HCT116 (cell line): ENCODE data around the gene PEX1. TPM values are rescaled to one million over a fixed set of nuclear protein-coding genes. Genes with fewer than 3 reads are reported as not detected.

Experiments used
- ATAC-seq: fragments of 200-7000 bp; cut with Tn5 transposase; 2 replicates; pipeline ENCODE4 v1.9.1; 2020; ENCODE audit warnings: mild to moderate bottlenecking, moderate library complexity
- BruUV-seq: library from RNA; stranded (reverse); fragments of 400-500 nt; replicated peaks from 2 replicates; lab custom pipeline; 2021; lab: Mats Ljungman, UMichigan
- CTCF ChIA-PET: fragments of 300-600 bp; sonication (Branson Sonifier 250); formaldehyde crosslinking; loops from one replicate; lab custom pipeline; 2021; ENCODE audit warnings: antibody characterized with exemption; lab: Charles Lee
- POLR2A ChIA-PET: fragments of 300-600, 350-600 bp; sonication (Branson Sonifier 250); formaldehyde crosslinking; loops from one replicate; lab custom pipeline; 2021; ENCODE audit warnings: antibody characterized with exemption; lab: Charles Lee
- RAD21 ChIA-PET, 2 experiments: fragments of 300-600 bp; sonication (Branson Sonifier 250); formaldehyde crosslinking; loops; one replicate each; lab custom pipeline; 2023; ENCODE audit warnings: low total read pairs in 2 of 2; ENCODE audit not compliant: uncharacterized antibody in 2 of 2, unreplicated experiment in 2 of 2, low non-redundant PET in 1 of 2; lab: Charles Lee
- DNase-seq: peaks from one replicate; pipeline ENCODE4 v3.0.0-alpha.2; 2010; ENCODE audit warnings: low read depth, low spot score
- H2AFZ ChIP-seq: fragments of 200-600 bp; shearing (Covaris generic), sonication (generic); 2 replicates; pipeline ENCODE4 v1.6.1; 2017; ENCODE audit warnings: low read depth, mixed run types, mixed read lengths, antibody characterized with exemption, low read length; ENCODE audit not compliant: poor library complexity, severe bottlenecking
- H3K27ac ChIP-seq: 2 replicates; pipeline ENCODE4 v1.5.1; 2012; ENCODE audit warnings: low read depth, low read length
- H3K27me3 ChIP-seq: fragments of 200-600 bp; sonication (generic); 2 replicates; pipeline ENCODE4 v1.6.1; 2016; ENCODE audit warnings: mixed run types, low read length, mixed read lengths; ENCODE audit not compliant: insufficient read depth
- H3K36me3 ChIP-seq, 2 experiments: fragments of 200-500 bp in 1 of 2; fragments of 200-600 bp in 1 of 2; sonication (Bioruptor generic) in 1 of 2; sonication (generic) in 1 of 2; 2 replicates each; pipeline versions ENCODE4 v1.5.1 to v1.6.1; 2014 to 2016; ENCODE audit warnings: low read length in 2 of 2, inconsistent platforms in 1 of 2, mixed read lengths in 1 of 2, mixed run types in 1 of 2; ENCODE audit not compliant: insufficient read depth in 2 of 2, control insufficient read depth in 1 of 2
- H3K4me1 ChIP-seq, 2 experiments: fragments of 200-600 bp in 1 of 2; sonication (generic) in 1 of 2; 2 replicates each; pipeline versions ENCODE4 v1.5.1 to v1.6.1; 2012 to 2017; ENCODE audit warnings: low read length in 2 of 2, inconsistent platforms in 1 of 2, mild to moderate bottlenecking in 1 of 2, mixed read lengths in 1 of 2, mixed run types in 1 of 2, moderate library complexity in 1 of 2; ENCODE audit not compliant: insufficient read depth in 2 of 2, control insufficient read depth in 1 of 2
- H3K4me2 ChIP-seq: fragments of 200-600 bp; sonication (generic); 2 replicates; pipeline ENCODE4 v1.6.1; 2017; ENCODE audit warnings: mixed run types, low read length, mixed read lengths
- H3K4me3 ChIP-seq, 2 experiments: fragments of 200-600 bp in 1 of 2; sonication (generic) in 1 of 2; replicated peaks in 1 of 2; 2 replicates each; pipeline ENCODE4 v1.5.1; 2011 to 2016; ENCODE audit warnings: low read length in 2 of 2, control low read depth in 1 of 2, low read depth in 1 of 2, mild to moderate bottlenecking in 1 of 2, mixed read lengths in 1 of 2, mixed run types in 1 of 2
- H3K79me2 ChIP-seq: fragments of 200-600 bp; sonication (generic); 2 replicates; pipeline ENCODE4 v1.6.1; 2017; ENCODE audit warnings: mild to moderate bottlenecking, mixed run types, low read length, moderate library complexity, mixed read lengths; ENCODE audit not compliant: insufficient read depth
- H3K9ac ChIP-seq: fragments of 200-600 bp; sonication (generic); 2 replicates; pipeline ENCODE4 v1.6.1; 2016; ENCODE audit warnings: low read length, mixed read lengths
- H3K9me2 ChIP-seq: fragments of 200-600 bp; sonication (generic), shearing (Covaris generic); 2 replicates; pipeline ENCODE4 v1.6.1; 2017; ENCODE audit warnings: mixed run types, mild to moderate bottlenecking, moderate library complexity; ENCODE audit not compliant: insufficient read depth
- H3K9me3 ChIP-seq, 2 experiments: fragments of 200-500 bp in 1 of 2; fragments of 200-600 bp in 1 of 2; sonication (Bioruptor generic) in 1 of 2; sonication (generic) in 1 of 2; 2 replicates each; pipeline ENCODE4 v1.6.1; 2014 to 2017; ENCODE audit warnings: low read length in 2 of 2, mixed read lengths in 2 of 2, inconsistent platforms in 1 of 2, low read depth in 1 of 2, mild to moderate bottlenecking in 1 of 2, mixed run types in 1 of 2, moderate library complexity in 1 of 2; ENCODE audit not compliant: control insufficient read depth in 1 of 2, insufficient read depth in 1 of 2
- H4K20me1 ChIP-seq: fragments of 200-600 bp; sonication (generic), shearing (Covaris generic); 2 replicates; pipeline ENCODE4 v1.6.1; 2017; ENCODE audit warnings: mixed run types, mild to moderate bottlenecking, moderate library complexity; ENCODE audit not compliant: insufficient read depth
- CEBPB ChIP-seq: IDR thresholded peaks from 2 replicates; pipeline ENCODE4 v1.6.1; 2012; ENCODE audit warnings: low read depth
- CTCF ChIP-seq, 3 experiments: fragments of 200-600 bp in 1 of 3; sonication (generic) in 1 of 3; IDR thresholded peaks in 2 of 3; conservative IDR thresholded peaks in 1 of 3; 2 replicates each; pipeline ENCODE4 v1.5.1; 2012 to 2017; ENCODE audit warnings: low read depth in 2 of 3, low read length in 2 of 3, antibody characterized with exemption in 1 of 3, borderline replicate concordance in 1 of 3, control low read depth in 1 of 3, mild to moderate bottlenecking in 1 of 3, mixed read lengths in 1 of 3, mixed run types in 1 of 3, moderate library complexity in 1 of 3; ENCODE audit not compliant: insufficient read depth in 1 of 3
- JUND ChIP-seq: IDR thresholded peaks from 2 replicates; pipeline ENCODE4 v1.6.1; 2012
- SRF ChIP-seq: IDR thresholded peaks from 2 replicates; pipeline ENCODE4 v1.6.1; 2012; ENCODE audit warnings: low read depth
- TCF7L2 ChIP-seq: IDR thresholded peaks from 2 replicates; pipeline ENCODE4 v1.7.0; 2011; ENCODE audit warnings: borderline replicate concordance, inconsistent platforms; ENCODE audit not compliant: insufficient read depth, insufficient read length; ENCODE audit errors: extremely low read depth
- YY1 ChIP-seq: IDR thresholded peaks from 2 replicates; pipeline ENCODE4 v1.6.1; 2011; ENCODE audit warnings: low read length, low read depth, moderate library complexity, mild to moderate bottlenecking; ENCODE audit not compliant: insufficient replicate concordance; ENCODE audit errors: extremely low read depth
- ZNF274 ChIP-seq: fragments of 200-500 bp; sonication (Bioruptor generic); IDR thresholded peaks from 2 replicates; pipeline ENCODE4 v1.6.1; 2014; ENCODE audit warnings: mild to moderate bottlenecking, low read depth, low read length, inconsistent platforms
- intact Hi-C: fragments of 100-400 bp; cut with micrococcal nuclease; formaldehyde crosslinking; loops from 2 replicates; pipeline ENCODE4 v1.10.0; 2022
- total RNA-seq: library from RNA; stranded (reverse); gene quantifications from one replicate; pipeline ENCODE4 v1.2.1, GENCODE V29; 2021; ENCODE audit not compliant: unreplicated experiment

PEX1 gene
- total RNA-seq, 1 experiment from 2014 or later: 13.1 TPM

GRCh38 chr7:92437956-92438491, 90.3 kb downstream of the PEX1 start:
- ChIA-PET CTCF (interaction anchor here (1.7 kb wide), 1 partner anchor 9 kb away, joined by 7 read pairs; the partner anchor contains the start of gene GATAD1), RAD21 (no interaction called here)
- H3K9me2 ChIP-seq: no peaks in the 10 kb centered on the region
- no peak overlapping the region for H3K9ac ChIP-seq
- ATAC-seq (no peak), DNase-seq (no peak)
- no peak overlapping the region for H3K4me2 ChIP-seq
- H3K4me1 ChIP-seq: no peaks in the 10 kb centered on the region
- H3K36me3 ChIP-seq: no peaks in the 10 kb centered on the region
- no peaks in the 10 kb centered on the region for H3K27me3 ChIP-seq
- intact Hi-C loops: no loop called here
- no peak for TF ChIP-seq CTCF (IDR thresholded peaks at IDR 0.05 in 2 of 3, conservative IDR thresholded peaks at IDR 0.05 in 1 of 3; ENCODE audit: borderline replicate concordance in 1 of 3, insufficient read depth in 1 of 3, low read depth in 2 of 3, low read length in 2 of 3)
- TF ChIP-seq CEBPB: no peak
- no peak for TF ChIP-seq TCF7L2
- TF ChIP-seq YY1: no peak
- no peak for TF ChIP-seq ZNF274
- TF ChIP-seq SRF: no peak
- TF ChIP-seq JUND: no peak
- TF ChIP-seq, all 23 proteins: peak for 0
- H4K20me1 ChIP-seq: no peaks in the 10 kb centered on the region
- POLR2A ChIA-PET: interaction anchor here (0.6 to 0.7 kb wide), 2 partner anchors 9 to 936 kb away, joined by 4 to 6 read pairs; no protein-coding TSS in a partner anchor
- H2AFZ ChIP-seq: no peak overlapping the region
- no peaks in the 10 kb centered on the region for H3K9me3 ChIP-seq
- no peak overlapping the region for H3K4me3 ChIP-seq
- no TSS peak for BruUV-seq
- no peak overlapping the region for H3K27ac ChIP-seq
- no peaks in the 10 kb centered on the region for H3K79me2 ChIP-seq

Other genes with a start within 250 kb of the PEX1 start
- 23.9 TPM for gene GATAD1, start 81.0 kb downstream of the PEX1 start, total RNA-seq
- gene ERVW-1, start 50.6 kb downstream of the PEX1 start, total RNA-seq: not detected
- gene RBM48, start 275 bp upstream of the PEX1 start, total RNA-seq: 14.6 TPM
- 28.8 TPM for gene FAM133B, start 61.9 kb upstream of the PEX1 start, total RNA-seq